HepG2 (cell line): ENCODE measurements around the gene VEZT. TPM values are rescaled to one million over a fixed set of nuclear protein-coding genes. Genes with fewer than 3 reads are reported as not detected.

Source experiments
- ATAC-seq: fragments of 200-7000 bp; cut with Tn5 transposase; 3 replicates; pipeline ENCODE4 v1.9.1; 2020; ENCODE audit warnings: mild to moderate bottlenecking, moderate library complexity
- BruUV-seq: library from RNA; stranded (reverse); fragments of 400-500 nt; replicated peaks from 2 replicates; lab custom pipeline; 2021; lab: Mats Ljungman, UMichigan
- CTCF ChIA-PET: fragments of 300-600 bp; formaldehyde crosslinking; extraction: SDS; loops from one replicate; lab custom pipeline; 2021; ENCODE audit warnings: low total read pairs, inconsistent platforms, low intra/inter-chr PET ratio; lab: Yijun Ruan, JAX
- POLR2A ChIA-PET: fragments of 350-600 bp; sonication (Branson Sonifier 250); formaldehyde crosslinking; loops from one replicate; lab custom pipeline; 2020; ENCODE audit warnings: antibody characterized with exemption, inconsistent platforms; lab: Yijun Ruan, JAX
- DNase-seq: peaks from one replicate; pipeline ENCODE4 v3.0.0-alpha.2; 2015; ENCODE audit warnings: low spot score
- FAIRE-seq: peaks from 3 replicates; lab custom pipeline; 2011; peaks lifted over from hg19 to GRCh38; lab: Jason Lieb, UNC
- H2AFZ ChIP-seq: one replicate; pipeline ENCODE4 v1.6.1; 2011; ENCODE audit warnings: low read length, inconsistent platforms
- H3K27ac ChIP-seq: fragments of 300-600 bp; 3 replicates; pipeline ENCODE4 v1.8.0; 2011; ENCODE audit warnings: mixed run types, mild to moderate bottlenecking, mixed read lengths, low read length, inconsistent platforms; ENCODE audit not compliant: insufficient read depth; ENCODE audit errors: extremely low read length
- H3K27me3 ChIP-seq, 2 experiments: fragments of 200-600 bp in 1 of 2; 2 replicates in 1 of 2; 3 replicates in 1 of 2; pipeline versions ENCODE4 v1.6.0 to v1.8.0; 2011; ENCODE audit warnings: low read length in 2 of 2, mild to moderate bottlenecking in 2 of 2, moderate library complexity in 2 of 2, inconsistent platforms in 1 of 2; ENCODE audit not compliant: insufficient read depth in 2 of 2, control insufficient read depth in 1 of 2
- H3K36me3 ChIP-seq, 2 experiments: fragments of 200-600 bp in 1 of 2; replicated peaks in 1 of 2; 2 replicates in 1 of 2; 3 replicates in 1 of 2; pipeline versions ENCODE4 v1.5.1 to v1.8.0; 2011; ENCODE audit warnings: low read length in 2 of 2, inconsistent platforms in 1 of 2; ENCODE audit not compliant: insufficient read depth in 2 of 2, control insufficient read depth in 1 of 2
- H3K4me1 ChIP-seq: 2 replicates; pipeline ENCODE4 v1.5.1; 2012; ENCODE audit warnings: low read length, inconsistent platforms; ENCODE audit not compliant: insufficient read depth
- H3K4me2 ChIP-seq: 2 replicates; pipeline ENCODE4 v1.6.0; 2011; ENCODE audit warnings: low read depth, low read length, inconsistent platforms
- H3K4me3 ChIP-seq, 3 experiments: fragments of 200-600 bp in 1 of 3; sonication (generic), shearing (Covaris generic) in 1 of 3; replicated peaks in 1 of 3; 2 replicates each; pipeline ENCODE4 v1.5.1; 2011 to 2016; ENCODE audit warnings: low read length in 3 of 3, inconsistent platforms in 2 of 3, low read depth in 2 of 3, mild to moderate bottlenecking in 2 of 3, control low read depth in 1 of 3, mixed read lengths in 1 of 3; ENCODE audit not compliant: insufficient read depth in 1 of 3
- H3K79me2 ChIP-seq: one replicate; pipeline ENCODE4 v1.6.1; 2011; ENCODE audit warnings: low read length, inconsistent platforms; ENCODE audit not compliant: insufficient read depth
- H3K9ac ChIP-seq: 2 replicates; pipeline ENCODE4 v1.6.0; 2011; ENCODE audit warnings: mild to moderate bottlenecking, low read depth, low read length, inconsistent platforms; ENCODE audit not compliant: insufficient read depth
- H3K9me3 ChIP-seq: 2 replicates; pipeline ENCODE4 v1.5.1; 2012; ENCODE audit warnings: mild to moderate bottlenecking, low read length
- H4K20me1 ChIP-seq: 2 replicates; pipeline ENCODE4 v1.6.0; 2011; ENCODE audit warnings: inconsistent platforms, mild to moderate bottlenecking, low read length, moderate library complexity; ENCODE audit not compliant: insufficient read depth
- CCAR2 ChIP-seq: fragments of 200-400 bp; formaldehyde crosslinking; optimal IDR thresholded peaks from 2 replicates; pipeline ENCODE3; 2018; ENCODE audit warnings: low read depth, mild to moderate bottlenecking, low read length, moderate library complexity
- FOXC1 ChIP-seq: sonication (generic); formaldehyde crosslinking; IDR thresholded peaks from 2 replicates; pipeline ENCODE4 v1.8.0; 2022; ENCODE audit warnings: mild to moderate bottlenecking, missing genetic modification reagents, borderline replicate concordance
- KAT2B ChIP-seq: fragments of 150-350 bp; IDR thresholded peaks from 2 replicates; pipeline ENCODE4 v1.6.1; 2014; ENCODE audit warnings: low read depth, low read length, borderline replicate concordance
- MAFK ChIP-seq, 2 experiments: IDR thresholded peaks in 1 of 2; conservative IDR thresholded peaks in 1 of 2; 2 replicates each; pipeline ENCODE4 v1.6.1; 2011; ENCODE audit warnings: improper control_type of control experiment in 2 of 2, low read length in 2 of 2
- MEIS1 ChIP-seq: sonication (generic); formaldehyde crosslinking; IDR thresholded peaks from 2 replicates; pipeline ENCODE4 v1.9.0; 2021; ENCODE audit warnings: mild to moderate bottlenecking, missing genetic modification reagents, moderate library complexity, borderline replicate concordance
- PAX8 ChIP-seq: sonication (generic); formaldehyde crosslinking; IDR thresholded peaks from 2 replicates; pipeline ENCODE4 v1.8.0; 2022; ENCODE audit warnings: mild to moderate bottlenecking, missing genetic modification reagents, borderline replicate concordance
- PHF5A ChIP-seq: IDR thresholded peaks from one replicate; pipeline ENCODE4 v1.6.1; 2018; ENCODE audit warnings: low read depth, missing genetic modification reagents; ENCODE audit not compliant: unreplicated experiment
- RCOR2 ChIP-seq: IDR thresholded peaks from 2 replicates; pipeline ENCODE4 v1.6.1; 2016; ENCODE audit warnings: missing biosample characterization, missing genetic modification reagents
- SOX5 ChIP-seq: IDR thresholded peaks from 2 replicates; pipeline ENCODE4 v1.6.1; 2016; ENCODE audit warnings: borderline replicate concordance
- SRY ChIP-seq: sonication (generic); formaldehyde crosslinking; IDR thresholded peaks from 2 replicates; pipeline ENCODE4 v1.8.0; 2022; ENCODE audit warnings: mild to moderate bottlenecking, missing genetic modification reagents
- TMF1 ChIP-seq: sonication (generic); formaldehyde crosslinking; IDR thresholded peaks from 2 replicates; pipeline ENCODE4 v1.8.1; 2022; ENCODE audit warnings: low read depth, missing genetic modification reagents
- TP53 ChIP-seq: sonication (generic); formaldehyde crosslinking; conservative IDR thresholded peaks from 2 replicates; pipeline ENCODE4 v1.4.0; 2020; ENCODE audit warnings: missing genetic modification reagents
- ZNF251 ChIP-seq: sonication (generic); formaldehyde crosslinking; IDR thresholded peaks from 2 replicates; pipeline ENCODE4 v1.9.0; 2021; ENCODE audit warnings: mild to moderate bottlenecking, missing genetic modification reagents
- ZNF7 ChIP-seq: IDR thresholded peaks from 2 replicates; pipeline ENCODE4 v1.6.1; 2016; ENCODE audit warnings: missing biosample characterization, missing genetic modification reagents
- WGBS: methylation state at CpG from one replicate; pipeline ENCODE4 v1.1.6; 2017; ENCODE audit warnings: low lambda C conversion rate; 5-methylcytosine and 5-hydroxymethylcytosine counted together
- in situ Hi-C: cut with HindIII; loops from 2 replicates; pipeline ENCODE4 v1.10.0; 2017; ENCODE audit warnings: low pct_unique_long_range_greater_than_20kb; ENCODE audit not compliant: extremely low pct_ligation_motif_present
- intact Hi-C: fragments of 100-400 bp; cut with micrococcal nuclease; formaldehyde crosslinking; loops from one replicate; pipeline ENCODE4 v1.10.0; 2022; ENCODE audit not compliant: unreplicated experiment
- polyA plus RNA-seq, 8 experiments: library from polyadenylated mRNA; depleted of rRNA in 3 of 8; stranded (reverse) in 7 of 8; unstranded in 1 of 8; fragments of >200 nt; fragmentation: Illumina TruSeq in 4 of 8; extraction: Trizol in 4 of 8; gene quantifications; 2 replicates each; pipeline versions ENCODE4 v1.2.1 to v1.2.3, GENCODE V29; 2011 to 2016; ENCODE audit warnings: low read depth in 4 of 8, missing spikeins in 1 of 8, mixed read lengths in 1 of 8; ENCODE audit not compliant: insufficient read depth in 1 of 8
- total RNA-seq, 5 experiments: library from RNA; depleted of rRNA; stranded (reverse); fragments of >200 nt; fragmentation: Illumina TruSeq; extraction: Trizol; gene quantifications; 2 replicates each; pipeline ENCODE4 v1.2.3, GENCODE V29; 2016; ENCODE audit warnings: low read depth in 1 of 5
- TF ChIP-seq, protein P1 (sequence below): sonication (generic); formaldehyde crosslinking; IDR thresholded peaks from 2 replicates; pipeline ENCODE4 v1.5.1; 2020; ENCODE audit warnings: mild to moderate bottlenecking, missing genetic modification reagents, borderline replicate concordance
- TF ChIP-seq, protein P2 (sequence below): IDR thresholded peaks from 2 replicates; pipeline ENCODE4 v1.6.1; 2016; ENCODE audit warnings: mild to moderate bottlenecking, missing biosample characterization, missing genetic modification reagents
- TF ChIP-seq, protein P3 (sequence below): sonication (generic); formaldehyde crosslinking; IDR thresholded peaks from 2 replicates; pipeline ENCODE4 v1.4.0; 2020; ENCODE audit warnings: low read depth, mild to moderate bottlenecking, missing genetic modification reagents

VEZT gene
- total and polyA plus RNA-seq, 2 of the 13 experiments (the other 11 are each of a cell fraction or from before 2014, with no cell fraction given): 35.5 to 51.6 TPM

DNA sequence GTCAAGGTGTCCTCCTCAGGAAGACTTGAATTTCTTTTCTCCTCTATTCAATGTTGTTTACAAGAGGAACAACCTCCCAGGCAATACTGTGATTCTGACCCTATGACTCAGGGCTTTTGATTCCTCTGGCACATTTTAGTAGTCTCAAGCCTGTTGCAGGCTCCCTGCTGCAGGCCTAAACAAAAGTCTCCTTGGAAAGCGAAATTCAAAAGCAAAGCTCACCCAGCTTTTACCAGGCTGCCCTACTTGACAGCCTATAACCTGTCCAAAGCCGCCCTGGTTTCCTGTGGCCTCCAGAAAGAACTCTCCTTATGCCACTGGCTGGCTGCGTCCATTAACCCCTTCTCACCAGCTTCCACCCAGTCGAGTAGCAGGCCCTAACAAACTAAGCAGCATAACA, 11.9 kb upstream of the VEZT start:
- H3K4me2 ChIP-seq: no peak overlapping the region
- 96% methylated on average over 4 of the region's 4 CpGs for WGBS

DNA sequence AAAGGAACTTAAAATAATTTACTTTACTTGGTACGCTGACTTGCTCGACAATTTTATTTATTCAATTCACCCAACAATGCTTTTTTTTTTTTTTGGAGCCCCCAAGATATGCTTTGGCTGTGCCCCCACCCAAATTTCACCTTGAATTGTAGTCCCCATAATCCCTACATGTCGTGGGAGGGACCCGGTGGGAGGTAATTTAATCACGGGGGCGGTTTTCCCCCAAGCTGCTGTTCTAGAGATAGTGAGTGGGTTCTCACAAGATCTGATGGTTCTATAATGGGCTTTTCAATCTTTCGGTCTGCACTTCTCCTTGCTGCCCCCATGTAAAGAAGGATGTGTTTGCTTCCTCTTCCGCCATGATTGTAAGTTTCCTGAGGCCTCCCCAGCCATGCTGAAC, 10.7 kb upstream of the VEZT start:
- Histone ChIP-seq H2AFZ (no peak overlapping the region), H3K4me2 (no peak overlapping the region), H3K79me2 (no peaks in the 10 kb centered on the region), H4K20me1 (no peaks in the 10 kb centered on the region), H3K36me3 (peaks cover 0 to 6% of the 10 kb centered on the region in 2 experiments; a peak in 2 of 5 replicates), H3K9ac (no peak overlapping the region), H3K9me3 (no peaks in the 10 kb centered on the region), H3K27me3 (no peaks in the 10 kb centered on the region), H3K4me1 (no peaks in the 10 kb centered on the region), H3K4me3 (no peak overlapping the region), H3K27ac (no peak overlapping the region)
- no TSS peak for BruUV-seq
- in situ Hi-C loops (no loop called here), intact Hi-C loops (no loop called here)
- DNase-seq (no peak), FAIRE-seq (no peak), ATAC-seq (no peak)
- WGBS: 97% methylated on average over 8 of the region's 8 CpGs
- ChIA-PET POLR2A (no interaction called here), CTCF (no interaction called here)
- TF ChIP-seq TMF1 (CRISPR knock-in tag) (no peak), FOXC1 (no peak), ZNF251 (no peak), RCOR2 (CRISPR knock-in tag) (no peak), ZNF7 (no peak), MEIS1 (CRISPR knock-in tag) (no peak), TP53 (CRISPR knock-in tag) (no peak)
- TF ChIP-seq, protein P1, sequence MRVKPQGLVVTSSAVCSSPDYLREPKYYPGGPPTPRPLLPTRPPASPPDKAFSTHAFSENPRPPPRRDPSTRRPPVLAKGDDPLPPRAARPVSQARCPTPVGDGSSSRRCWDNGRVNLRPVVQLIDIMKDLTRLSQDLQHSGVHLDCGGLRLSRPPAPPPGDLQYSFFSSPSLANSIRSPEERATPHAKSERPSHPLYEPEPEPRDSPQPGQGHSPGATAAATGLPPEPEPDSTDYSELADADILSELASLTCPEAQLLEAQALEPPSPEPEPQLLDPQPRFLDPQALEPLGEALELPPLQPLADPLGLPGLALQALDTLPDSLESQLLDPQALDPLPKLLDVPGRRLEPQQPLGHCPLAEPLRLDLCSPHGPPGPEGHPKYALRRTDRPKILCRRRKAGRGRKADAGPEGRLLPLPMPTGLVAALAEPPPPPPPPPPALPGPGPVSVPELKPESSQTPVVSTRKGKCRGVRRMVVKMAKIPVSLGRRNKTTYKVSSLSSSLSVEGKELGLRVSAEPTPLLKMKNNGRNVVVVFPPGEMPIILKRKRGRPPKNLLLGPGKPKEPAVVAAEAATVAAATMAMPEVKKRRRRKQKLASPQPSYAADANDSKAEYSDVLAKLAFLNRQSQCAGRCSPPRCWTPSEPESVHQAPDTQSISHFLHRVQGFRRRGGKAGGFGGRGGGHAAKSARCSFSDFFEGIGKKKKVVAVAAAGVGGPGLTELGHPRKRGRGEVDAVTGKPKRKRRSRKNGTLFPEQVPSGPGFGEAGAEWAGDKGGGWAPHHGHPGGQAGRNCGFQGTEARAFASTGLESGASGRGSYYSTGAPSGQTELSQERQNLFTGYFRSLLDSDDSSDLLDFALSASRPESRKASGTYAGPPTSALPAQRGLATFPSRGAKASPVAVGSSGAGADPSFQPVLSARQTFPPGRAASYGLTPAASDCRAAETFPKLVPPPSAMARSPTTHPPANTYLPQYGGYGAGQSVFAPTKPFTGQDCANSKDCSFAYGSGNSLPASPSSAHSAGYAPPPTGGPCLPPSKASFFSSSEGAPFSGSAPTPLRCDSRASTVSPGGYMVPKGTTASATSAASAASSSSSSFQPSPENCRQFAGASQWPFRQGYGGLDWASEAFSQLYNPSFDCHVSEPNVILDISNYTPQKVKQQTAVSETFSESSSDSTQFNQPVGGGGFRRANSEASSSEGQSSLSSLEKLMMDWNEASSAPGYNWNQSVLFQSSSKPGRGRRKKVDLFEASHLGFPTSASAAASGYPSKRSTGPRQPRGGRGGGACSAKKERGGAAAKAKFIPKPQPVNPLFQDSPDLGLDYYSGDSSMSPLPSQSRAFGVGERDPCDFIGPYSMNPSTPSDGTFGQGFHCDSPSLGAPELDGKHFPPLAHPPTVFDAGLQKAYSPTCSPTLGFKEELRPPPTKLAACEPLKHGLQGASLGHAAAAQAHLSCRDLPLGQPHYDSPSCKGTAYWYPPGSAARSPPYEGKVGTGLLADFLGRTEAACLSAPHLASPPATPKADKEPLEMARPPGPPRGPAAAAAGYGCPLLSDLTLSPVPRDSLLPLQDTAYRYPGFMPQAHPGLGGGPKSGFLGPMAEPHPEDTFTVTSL (CRISPR knock-in tag): no peak

More for the DNA sequence above, 11.9 kb upstream of the VEZT start:
- H3K4me3 ChIP-seq: no peak overlapping the region
- ATAC-seq: no peak
- H3K27me3 ChIP-seq: no peaks in the 10 kb centered on the region
- no peak overlapping the region for H2AFZ ChIP-seq
- H3K4me1 ChIP-seq: 0 out of 2 replicates have a peak, but pooled peaks cover 7% of the 10 kb centered on the region
- no peak overlapping the region for H3K9ac ChIP-seq
- CTCF ChIA-PET: no interaction called here
- POLR2A ChIA-PET: no interaction called here
- TF ChIP-seq PHF5A: no peak
- no peak for TF ChIP-seq SOX5 (CRISPR knock-in tag)
- TF ChIP-seq KAT2B: no peak
- no peak for TF ChIP-seq MAFK (conservative IDR thresholded peaks at IDR 0.05 in 1 of 2, IDR thresholded peaks at IDR 0.05 in 1 of 2; ENCODE audit: low read length in 2 of 2)
- no peak for TF ChIP-seq CCAR2
- no peak for TF ChIP-seq SRY
- TF ChIP-seq, protein P2, sequence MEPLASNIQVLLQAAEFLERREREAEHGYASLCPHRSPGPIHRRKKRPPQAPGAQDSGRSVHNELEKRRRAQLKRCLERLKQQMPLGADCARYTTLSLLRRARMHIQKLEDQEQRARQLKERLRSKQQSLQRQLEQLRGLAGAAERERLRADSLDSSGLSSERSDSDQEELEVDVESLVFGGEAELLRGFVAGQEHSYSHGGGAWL: no peak
- no peak for TF ChIP-seq PAX8 (CRISPR knock-in tag)
- TF ChIP-seq, protein P3, sequence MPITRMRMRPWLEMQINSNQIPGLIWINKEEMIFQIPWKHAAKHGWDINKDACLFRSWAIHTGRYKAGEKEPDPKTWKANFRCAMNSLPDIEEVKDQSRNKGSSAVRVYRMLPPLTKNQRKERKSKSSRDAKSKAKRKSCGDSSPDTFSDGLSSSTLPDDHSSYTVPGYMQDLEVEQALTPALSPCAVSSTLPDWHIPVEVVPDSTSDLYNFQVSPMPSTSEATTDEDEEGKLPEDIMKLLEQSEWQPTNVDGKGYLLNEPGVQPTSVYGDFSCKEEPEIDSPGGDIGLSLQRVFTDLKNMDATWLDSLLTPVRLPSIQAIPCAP (CRISPR knock-in tag): no peak
- TF ChIP-seq, all 625 proteins: peak for 0
- BruUV-seq: no TSS peak
- no peak for FAIRE-seq
- DNase-seq: no peak
- Histone ChIP-seq H4K20me1 (no peaks in the 10 kb centered on the region), H3K27ac (no peak overlapping the region), H3K9me3 (no peaks in the 10 kb centered on the region), H3K36me3 (peaks cover 0 to 6% of the 10 kb centered on the region in 2 experiments; a peak in 2 of 5 replicates), H3K79me2 (no peaks in the 10 kb centered on the region)
- intact Hi-C loops: no loop called here
- in situ Hi-C loops: no loop called here
